Vagina (tissue), 2 donors: Measurements from ENCODE around the gene THBS3.

Experiments used
- CTCF ChIP-seq, 3 experiments: fragments of 450-650 bp in 2 of 3; fragments of 200-600 bp in 1 of 3; sonication (generic) in 1 of 3; IDR thresholded peaks; one replicate each; pipeline ENCODE4 v1.5.1; 2017 to 2019; ENCODE audit warnings: antibody characterized with exemption in 3 of 3, mild to moderate bottlenecking in 2 of 3, moderate library complexity in 2 of 3
- POLR2A ChIP-seq, 2 donors: fragments of 450-650 bp; IDR thresholded peaks; one replicate each; pipeline ENCODE4 v1.6.1; 2017; ENCODE audit warnings: antibody characterized with exemption in 2 of 2, mild to moderate bottlenecking in 2 of 2, moderate library complexity in 2 of 2
- POLR2AphosphoS5 ChIP-seq, 2 donors: sonication (generic); formaldehyde crosslinking; IDR thresholded peaks; one replicate each; pipeline ENCODE4 v1.9.0; 2017; ENCODE audit warnings: antibody characterized with exemption in 2 of 2, mild to moderate bottlenecking in 2 of 2, low read depth in 1 of 2; ENCODE audit not compliant: insufficient read depth in 1 of 2

DNA sequence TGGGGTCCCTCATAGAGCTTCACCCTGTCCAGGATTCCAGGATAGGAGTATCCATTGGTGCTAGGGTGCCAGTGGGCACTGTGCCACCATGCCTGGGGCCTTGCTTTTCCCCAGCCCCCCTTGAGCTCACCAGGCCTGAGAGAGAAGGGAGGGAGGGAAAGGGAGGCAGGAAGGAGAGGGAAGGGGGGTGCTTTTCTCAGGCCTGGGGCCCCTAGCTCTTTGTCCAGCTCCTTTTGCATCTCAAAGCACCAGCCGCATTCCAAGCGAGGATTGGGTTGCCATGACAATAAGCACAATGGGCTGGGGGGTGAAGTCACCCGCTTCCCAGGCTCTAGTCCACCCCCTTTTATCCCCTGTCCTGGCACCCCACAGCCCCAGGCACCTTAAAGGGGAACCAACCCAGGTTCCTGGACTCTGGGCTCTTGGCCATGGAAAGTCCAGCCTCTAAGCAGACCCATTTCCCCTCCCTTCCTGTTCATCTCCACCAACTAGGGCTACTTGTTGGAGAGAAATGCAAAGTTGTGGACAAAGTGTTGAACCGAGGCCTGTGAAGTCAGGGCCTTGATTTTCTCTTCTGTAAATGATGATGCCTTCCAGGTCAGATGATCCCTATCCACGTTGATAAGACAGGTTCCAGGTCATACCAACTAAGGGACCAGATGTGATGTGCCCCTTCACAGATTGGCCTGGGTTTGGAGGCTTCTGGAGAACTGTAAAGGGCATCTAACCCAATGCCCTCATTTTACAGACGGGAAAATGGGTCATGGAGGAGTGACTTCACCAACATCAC lies 11.4 kb downstream of the THBS3 start:
- TF ChIP-seq CTCF (IDR thresholded peaks at IDR 0.05): no peak
- no peak for TF ChIP-seq POLR2AphosphoS5 (IDR thresholded peaks at IDR 0.05; ENCODE audit: insufficient read depth in 1 of 2, low read depth in 1 of 2)
- TF ChIP-seq POLR2A (IDR thresholded peaks at IDR 0.05): no peak
